HepG2 (cell line): ENCODE data around the gene PSMA7.

ENCODE experiments used
- ARID2 ChIP-seq: sonication (generic); formaldehyde crosslinking; IDR thresholded peaks from 2 replicates; pipeline ENCODE4 v1.8.1; 2022; ENCODE audit warnings: mild to moderate bottlenecking, missing genetic modification reagents, borderline replicate concordance
- TF ChIP-seq, protein P1 (sequence below): sonication (generic); formaldehyde crosslinking; conservative IDR thresholded peaks from 2 replicates; pipeline ENCODE4 v1.8.0; 2022; ENCODE audit warnings: low read depth, missing genetic modification reagents
- TF ChIP-seq, protein P2 (sequence below): sonication (generic); formaldehyde crosslinking; IDR thresholded peaks from 2 replicates; pipeline ENCODE4 v1.4.0; 2020; ENCODE audit warnings: mild to moderate bottlenecking, missing genetic modification reagents

DNA sequence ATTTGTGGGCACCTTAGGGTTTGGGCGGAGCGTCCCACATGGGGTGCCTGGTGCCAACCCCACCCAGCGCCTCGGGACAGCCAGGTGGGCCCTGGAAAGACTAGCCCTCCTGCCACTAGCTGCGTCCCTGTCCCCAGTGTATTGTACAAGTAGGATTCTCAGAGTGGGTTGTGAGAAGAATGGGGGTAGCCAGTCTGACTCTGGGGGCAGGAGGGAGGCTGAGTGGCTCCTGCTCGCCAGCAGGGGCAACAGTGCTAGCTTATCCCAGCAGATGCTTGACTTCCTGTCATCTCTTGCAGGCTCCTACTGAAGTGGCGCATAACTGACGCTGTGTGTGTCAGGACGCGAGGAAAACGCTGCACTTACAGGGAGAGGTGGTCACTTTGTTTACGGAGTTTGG is 9.3 kb downstream of the PSMA7 start:
- no peak for TF ChIP-seq ARID2 (CRISPR knock-in tag)
- TF ChIP-seq, protein P1, sequence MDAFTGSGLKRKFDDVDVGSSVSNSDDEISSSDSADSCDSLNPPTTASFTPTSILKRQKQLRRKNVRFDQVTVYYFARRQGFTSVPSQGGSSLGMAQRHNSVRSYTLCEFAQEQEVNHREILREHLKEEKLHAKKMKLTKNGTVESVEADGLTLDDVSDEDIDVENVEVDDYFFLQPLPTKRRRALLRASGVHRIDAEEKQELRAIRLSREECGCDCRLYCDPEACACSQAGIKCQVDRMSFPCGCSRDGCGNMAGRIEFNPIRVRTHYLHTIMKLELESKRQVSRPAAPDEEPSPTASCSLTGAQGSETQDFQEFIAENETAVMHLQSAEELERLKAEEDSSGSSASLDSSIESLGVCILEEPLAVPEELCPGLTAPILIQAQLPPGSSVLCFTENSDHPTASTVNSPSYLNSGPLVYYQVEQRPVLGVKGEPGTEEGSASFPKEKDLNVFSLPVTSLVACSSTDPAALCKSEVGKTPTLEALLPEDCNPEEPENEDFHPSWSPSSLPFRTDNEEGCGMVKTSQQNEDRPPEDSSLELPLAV (CRISPR knock-in tag), result no peak
- TF ChIP-seq, protein P2, sequence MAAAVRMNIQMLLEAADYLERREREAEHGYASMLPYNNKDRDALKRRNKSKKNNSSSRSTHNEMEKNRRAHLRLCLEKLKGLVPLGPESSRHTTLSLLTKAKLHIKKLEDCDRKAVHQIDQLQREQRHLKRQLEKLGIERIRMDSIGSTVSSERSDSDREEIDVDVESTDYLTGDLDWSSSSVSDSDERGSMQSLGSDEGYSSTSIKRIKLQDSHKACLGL, result no peak
